HG02885 (cell line): ENCODE measurements around the gene PTAFR.
A peak's percentile ranks its signal among the peaks of the same experiment; 100 is the strongest.
"Not testable (repeated sequence)": the region's sequence is repeated elsewhere in the genome, so short reads cannot be mapped to it uniquely, and the experiment has no call there.

Experiments
- ATAC-seq: cut with Tn5 transposase; IDR thresholded peaks from one replicate; pipeline ENCODE4 v1.9.1; 2021; ENCODE audit warnings: mild to moderate bottlenecking; ENCODE audit not compliant: unreplicated experiment, poor library complexity

Gene PTAFR

DNA sequence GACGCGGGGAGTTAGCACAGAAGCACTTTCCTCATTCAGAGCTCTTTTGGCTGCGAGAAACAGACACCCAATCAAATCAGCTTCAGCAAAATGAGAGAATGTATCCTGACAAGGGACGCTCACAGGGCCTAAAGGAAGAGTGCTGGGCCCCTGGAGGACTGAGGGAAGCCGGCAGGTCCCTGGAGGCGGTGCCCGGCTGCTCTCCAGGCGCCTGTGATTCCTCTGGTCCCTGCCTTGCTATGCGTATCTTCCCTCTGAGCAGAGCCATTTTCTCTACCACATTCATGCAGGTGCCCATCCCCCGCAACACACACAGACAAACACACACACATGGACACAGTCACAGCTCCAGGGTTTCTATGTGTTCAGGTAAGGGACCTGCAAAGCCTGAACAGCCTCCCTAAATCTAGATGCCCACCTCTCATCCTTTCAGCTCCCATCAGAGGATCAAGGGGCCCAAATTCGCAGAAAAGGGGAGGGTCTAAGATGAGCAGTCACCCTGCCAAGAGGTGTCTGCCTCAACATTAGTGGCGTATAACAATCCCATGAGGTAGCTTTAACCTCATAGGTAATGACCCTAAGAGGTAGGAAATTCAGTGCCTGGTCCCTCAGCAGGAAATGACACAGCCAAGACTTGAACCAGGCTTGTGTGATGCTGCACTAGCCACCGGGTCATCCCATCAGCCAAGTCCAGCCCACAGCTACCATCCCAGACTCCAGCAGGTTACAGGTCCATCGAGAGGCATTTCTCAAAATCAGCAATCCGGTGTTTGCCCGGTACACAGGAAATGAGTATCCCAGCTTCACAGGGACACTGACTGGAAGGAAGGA is 29.0 kb downstream of the PTAFR start:
- peak; percentile 17 for ATAC-seq

- no peak for ATAC-seq
These were observed 30.8 kb downstream of the PTAFR start for GRCh38 chr1:28145728-28146127.

GRCh38 chr1:28144203-28145135 is 32.0 kb downstream of the PTAFR start:
- ATAC-seq, result peak; percentile 72

DNA sequence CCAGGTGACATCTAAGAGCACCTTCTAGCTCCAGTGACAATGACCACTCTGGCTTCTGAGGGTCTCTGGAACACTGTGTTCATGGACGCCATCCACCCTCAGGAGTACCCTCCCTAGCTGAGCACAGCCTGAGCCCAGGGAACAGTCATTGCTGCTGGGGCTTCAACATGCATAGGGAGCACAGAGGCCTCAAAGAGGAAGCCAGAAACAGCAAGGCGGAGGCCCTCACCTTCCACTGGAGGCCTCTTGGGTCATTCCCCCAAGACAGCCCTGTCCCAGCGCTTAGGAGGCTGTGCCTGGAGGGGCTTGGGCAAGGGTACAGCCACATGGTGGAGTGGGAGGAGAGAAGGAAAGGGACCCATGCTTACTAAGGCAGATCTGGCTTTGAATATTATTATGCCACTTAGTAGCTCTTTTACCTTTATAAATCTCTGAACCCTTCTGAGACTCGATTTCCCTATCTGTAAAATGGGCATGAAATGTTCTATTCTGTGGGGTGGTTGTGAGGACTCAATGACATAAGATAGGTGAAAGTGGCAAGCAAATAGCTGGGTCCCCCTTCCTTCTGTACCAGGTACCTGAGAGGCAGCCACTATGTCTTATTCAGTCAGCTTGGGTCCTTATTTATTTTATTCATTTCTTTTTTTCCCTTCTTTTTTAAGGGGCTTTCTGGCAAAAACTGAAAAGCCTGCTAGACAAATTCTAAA is 32.8 kb downstream of the PTAFR start:
- ATAC-seq, result no peak

DNA sequence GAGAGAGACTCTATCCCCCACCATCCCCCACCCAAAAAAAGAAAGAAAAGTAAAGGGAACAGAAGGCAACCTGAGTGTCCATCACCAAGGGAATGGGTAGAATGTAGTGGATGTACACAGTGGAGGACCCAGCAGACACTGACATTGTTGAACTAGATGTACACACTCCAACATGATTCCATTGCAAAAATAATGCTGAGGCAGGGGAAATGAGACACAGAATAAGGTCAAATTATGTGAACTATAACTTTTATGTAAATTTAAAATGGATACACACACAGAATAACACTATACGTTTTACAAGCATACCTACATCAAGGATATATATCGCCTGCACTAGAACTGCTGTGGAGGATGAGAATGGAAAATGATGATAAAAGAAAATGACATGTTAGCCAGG is 34.8 kb downstream of the PTAFR start:
- ATAC-seq, result no peak

DNA sequence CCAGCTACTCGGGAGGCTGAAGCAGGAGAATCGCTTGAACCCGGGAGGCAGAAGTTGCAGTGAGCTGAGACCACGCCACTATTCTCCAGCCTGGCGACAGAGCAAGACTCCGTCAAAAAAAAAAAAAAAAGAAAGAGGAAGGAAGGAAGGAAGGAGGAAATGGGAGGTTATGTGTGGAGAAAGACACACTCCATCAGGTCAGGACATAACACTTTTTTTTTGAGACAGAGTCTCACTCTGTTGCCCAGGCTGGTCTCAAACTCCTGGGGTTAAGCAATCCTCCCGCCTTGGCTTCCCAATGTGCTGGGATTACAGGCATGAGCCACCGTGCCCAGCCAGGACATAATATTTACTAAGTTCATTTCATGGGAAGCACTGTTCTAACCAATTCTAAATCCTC is 36.6 kb downstream of the PTAFR start:
- not testable (repeated sequence) for ATAC-seq

DNA sequence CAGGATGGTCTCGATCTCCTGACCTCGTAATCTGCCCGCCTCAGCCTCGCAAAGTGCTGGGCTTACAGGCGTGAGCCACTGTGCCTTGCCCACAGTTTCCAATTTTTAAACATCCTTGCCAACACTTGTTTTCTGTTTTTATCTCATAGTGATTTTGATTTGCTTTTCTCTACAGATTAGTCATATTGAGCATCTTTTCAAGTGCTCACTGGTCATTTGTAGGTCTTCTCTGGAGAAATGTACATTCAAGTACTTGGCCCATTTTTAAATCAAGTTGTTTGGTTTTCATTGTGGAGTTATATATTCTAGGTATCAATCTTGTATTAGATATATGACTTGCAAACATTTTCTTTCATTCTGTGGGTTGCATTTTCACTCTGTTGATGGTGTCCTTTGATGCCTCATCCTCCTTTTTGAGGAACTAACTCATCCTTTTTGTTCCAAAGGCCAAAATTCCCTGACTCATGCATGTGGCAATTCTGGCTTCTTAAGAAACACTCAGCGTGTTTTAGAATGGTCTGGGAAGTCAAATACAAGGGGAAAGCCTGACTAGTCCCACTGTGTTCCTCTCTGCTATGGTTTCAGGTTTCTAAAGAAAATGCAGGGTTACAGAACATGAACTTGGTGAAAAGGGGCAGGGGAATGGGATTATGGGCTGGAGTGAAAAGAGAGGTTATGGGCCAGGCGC is 37.3 kb downstream of the PTAFR start:
- ATAC-seq, result no peak

DNA sequence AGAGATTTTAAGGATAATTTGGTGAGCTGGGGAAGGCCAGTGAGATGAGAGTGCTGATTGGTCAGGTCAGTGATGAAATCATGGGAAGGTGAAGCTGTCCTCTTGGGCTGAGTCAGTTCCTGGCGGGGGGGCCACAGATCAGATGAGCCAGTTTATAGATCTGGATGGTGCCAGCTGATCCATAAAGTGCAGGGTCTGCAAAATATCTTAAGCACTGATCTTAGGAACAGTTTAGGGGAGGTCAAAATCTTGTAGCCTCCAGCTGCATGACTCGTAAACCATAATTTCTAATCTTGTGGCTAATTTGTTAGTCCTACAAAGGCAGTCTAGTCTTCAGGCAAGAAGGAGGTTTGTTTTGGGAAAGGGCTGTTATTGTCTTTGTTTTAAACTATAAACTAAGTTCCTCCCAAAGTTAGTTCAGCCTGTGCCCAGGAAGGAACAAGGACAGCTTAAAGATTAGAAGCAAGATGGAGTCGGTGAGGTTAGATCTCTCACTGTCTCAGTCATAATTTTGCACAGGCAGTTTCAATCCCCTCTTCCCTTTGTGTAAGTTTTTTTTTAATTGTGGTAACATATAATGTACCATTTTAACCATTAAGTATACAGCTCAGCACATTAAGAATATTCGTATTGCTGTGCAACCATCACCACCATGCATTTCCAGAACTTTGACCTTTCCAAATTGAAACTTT is 39.4 kb downstream of the PTAFR start:
- no peak for ATAC-seq

DNA sequence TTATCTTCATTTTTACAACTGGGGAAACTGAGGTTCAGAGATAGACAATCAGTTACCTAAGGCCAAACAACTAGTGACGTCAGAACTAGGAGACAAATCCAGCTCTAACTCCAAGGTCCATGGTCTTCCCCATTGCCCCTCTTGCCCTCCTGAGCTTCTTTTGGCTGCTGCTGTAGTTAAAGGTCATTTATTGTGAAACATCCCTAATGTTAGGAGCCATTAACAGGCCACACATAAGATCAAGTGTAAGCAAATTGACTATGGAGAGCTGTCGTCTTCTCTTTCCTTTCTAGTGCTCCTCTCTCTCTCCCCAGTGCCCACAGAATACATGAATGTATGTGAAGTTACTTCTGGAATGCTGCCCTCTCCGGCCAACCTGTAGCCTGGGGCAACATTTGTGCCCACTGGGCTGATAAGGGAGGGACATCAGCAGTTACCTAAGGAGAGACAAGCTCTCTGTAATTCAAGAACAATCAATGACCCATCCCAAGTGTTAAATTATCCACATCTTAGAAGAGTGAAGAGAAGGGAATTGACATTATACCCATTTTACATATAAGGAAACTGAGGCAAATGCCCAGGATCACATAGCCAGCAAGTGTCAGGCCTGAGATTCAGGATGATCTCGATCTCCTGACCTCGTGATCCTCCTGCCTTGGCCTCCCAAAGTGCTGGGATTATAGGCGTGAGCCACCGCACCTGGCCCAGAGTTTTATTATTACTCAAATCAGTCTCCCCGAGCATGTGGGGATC is 40.1 kb downstream of the PTAFR start:
- no peak for ATAC-seq

- ATAC-seq, result no peak
These were observed 40.9 kb downstream of the PTAFR start for GRCh38 chr1:28135371-28136168.

DNA sequence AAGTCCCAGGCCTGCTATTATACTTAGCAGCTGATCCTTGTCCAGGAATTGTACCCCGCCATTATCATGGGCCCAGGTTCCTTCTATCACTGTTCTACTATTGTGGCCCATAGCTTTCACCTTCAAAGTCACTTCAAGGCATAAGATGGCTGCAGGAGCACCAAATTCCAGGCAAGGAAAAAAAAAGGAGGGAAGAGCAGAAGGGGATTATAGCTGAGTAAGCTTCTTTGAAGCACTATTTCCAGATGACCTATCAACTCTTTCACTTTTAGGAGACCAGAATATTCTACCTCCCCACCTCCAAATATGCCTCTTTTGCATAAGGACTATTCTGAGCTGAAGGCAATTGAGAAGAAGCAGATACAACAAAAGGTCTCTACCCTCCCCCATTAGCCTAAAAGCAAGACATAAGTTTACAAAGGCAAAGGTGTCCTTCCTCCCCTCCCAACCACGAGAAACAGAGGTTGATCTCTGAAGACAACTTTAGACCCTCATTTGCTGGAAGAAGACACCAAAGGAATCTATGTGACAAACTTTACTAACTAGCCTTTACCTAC is 41.8 kb downstream of the PTAFR start:
- ATAC-seq, result no peak

DNA sequence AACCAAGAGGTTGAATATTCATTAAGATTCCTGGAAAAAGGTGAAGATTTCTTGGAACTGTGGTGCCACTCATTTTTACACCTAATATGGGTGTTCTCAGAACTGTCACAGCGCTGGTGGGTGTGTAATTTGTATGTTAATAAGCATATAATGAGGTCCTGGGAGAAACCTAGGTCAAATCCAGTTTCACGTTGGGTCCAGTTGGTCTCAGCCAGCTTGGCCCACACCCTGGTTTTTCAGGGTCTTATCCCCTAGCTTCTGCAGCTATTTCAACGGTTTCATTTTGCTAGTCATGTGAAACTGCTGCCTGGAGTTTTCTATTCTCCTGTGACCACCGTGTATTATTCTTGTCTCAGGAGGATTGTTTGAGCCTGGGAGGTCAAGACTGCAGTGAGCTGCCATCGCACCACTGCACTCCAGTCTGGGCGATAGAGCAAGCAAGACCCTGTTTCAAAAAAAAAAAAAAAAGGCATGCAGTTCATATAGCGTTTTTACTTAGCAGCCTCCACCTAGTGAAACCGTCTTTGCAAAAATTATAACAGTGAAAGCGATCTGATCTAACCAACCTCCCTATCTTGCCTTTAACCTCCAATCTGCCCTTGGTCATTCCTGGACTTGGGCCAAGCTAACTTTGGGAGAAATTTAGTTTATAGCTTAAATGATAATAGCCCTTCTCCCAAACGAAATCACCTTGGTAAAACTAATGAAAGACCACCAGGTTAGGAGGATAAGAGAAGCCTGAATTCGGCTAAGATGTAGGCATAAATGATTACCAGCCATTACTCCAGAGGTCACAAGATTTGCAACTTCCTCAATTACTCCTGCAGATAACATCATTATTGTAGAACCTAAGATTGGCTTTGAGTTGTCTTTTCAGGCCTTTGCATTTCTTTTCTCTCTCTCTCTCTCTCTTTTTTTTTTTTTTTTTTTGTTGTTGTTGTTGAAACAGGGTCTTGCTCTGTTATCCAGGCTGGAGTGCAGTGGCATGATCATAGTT is 44.0 kb downstream of the PTAFR start:
- ATAC-seq, result no peak

GRCh38 chr1:28130901-28131300 is 45.6 kb downstream of the PTAFR start:
- ATAC-seq, result no peak

- ATAC-seq, result no peak
These were observed 47.3 kb downstream of the PTAFR start for GRCh38 chr1:28129150-28129549.

DNA sequence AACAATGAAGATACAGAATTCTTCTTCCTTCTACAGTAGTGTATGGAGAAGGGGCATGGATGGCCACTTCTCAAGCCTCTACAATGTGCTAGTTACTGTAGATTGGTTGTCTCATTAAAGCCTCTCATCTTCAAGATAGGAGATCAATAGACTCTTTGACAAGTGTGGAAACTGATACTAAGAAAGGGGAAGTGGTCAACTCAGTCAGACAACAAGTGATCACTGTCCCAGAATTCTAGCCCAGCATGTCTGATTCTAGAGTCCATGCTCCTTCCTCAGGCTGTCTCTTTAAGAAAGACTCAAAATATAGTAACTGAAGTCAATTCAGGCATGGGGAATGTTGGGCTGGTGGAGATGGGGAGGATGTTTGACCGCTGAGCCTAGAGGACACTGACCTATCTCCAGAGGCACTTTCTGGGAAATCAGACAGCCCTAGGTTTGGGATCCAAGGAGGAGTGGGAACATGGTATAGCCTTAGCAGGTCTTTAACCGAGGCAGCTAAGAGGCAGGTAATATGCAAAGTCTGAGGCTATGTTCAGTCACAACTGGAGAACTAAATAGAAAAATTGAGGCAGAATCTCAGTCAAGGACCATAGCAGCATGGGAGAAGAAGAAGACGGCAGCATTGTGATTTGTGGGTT is 48.8 kb downstream of the PTAFR start:
- ATAC-seq, result peak; percentile 71
